GM12878 (cell line): ENCODE results near the gene TMEM259. TPM values are rescaled to one million over a fixed set of nuclear protein-coding genes. Genes with fewer than 3 reads are reported as not detected.
A peak's percentile ranks its signal among the peaks of the same experiment; 100 is the strongest.

Experiments
- HDGF ChIP-seq: fragments of 450-650 bp; IDR thresholded peaks from 2 replicates; pipeline ENCODE4 v1.6.1; 2016; ENCODE audit warnings: antibody characterized with exemption
- PAX5 ChIP-seq: IDR thresholded peaks from 2 replicates; pipeline ENCODE4 v1.6.1; 2011; ENCODE audit warnings: low read depth, low read length, borderline replicate concordance
- POLR2AphosphoS5 ChIP-seq: IDR thresholded peaks from 2 replicates; pipeline ENCODE4 v1.6.1; 2011; ENCODE audit warnings: mild to moderate bottlenecking, low read length, inconsistent platforms
- RAD21 ChIP-seq: IDR thresholded peaks from 2 replicates; pipeline ENCODE4 v1.6.1; 2011; ENCODE audit warnings: mild to moderate bottlenecking, low read depth, low read length, moderate library complexity; ENCODE audit not compliant: insufficient read depth
- RB1 ChIP-seq: fragments of 450-650 bp; formaldehyde crosslinking; IDR thresholded peaks from 2 replicates; pipeline ENCODE4 v1.6.1; 2017; ENCODE audit warnings: mild to moderate bottlenecking, borderline replicate concordance
- SIN3A ChIP-seq: IDR thresholded peaks from 2 replicates; pipeline ENCODE4 v1.6.1; 2012; ENCODE audit warnings: low read depth, low read length, improper control_type of control experiment
- SMAD5 ChIP-seq: IDR thresholded peaks from 2 replicates; pipeline ENCODE4 v1.6.1; 2016; ENCODE audit warnings: antibody characterized with exemption, low read depth
- SP1 ChIP-seq: IDR thresholded peaks from one replicate; pipeline ENCODE4 v1.6.1; 2011; ENCODE audit warnings: low read depth, low read length
- SREBF2 ChIP-seq: IDR thresholded peaks from 2 replicates; pipeline ENCODE4 v1.6.1; 2012; ENCODE audit warnings: mild to moderate bottlenecking, low read length
- TAF1 ChIP-seq: IDR thresholded peaks from 2 replicates; pipeline ENCODE4 v1.6.1; 2011; ENCODE audit warnings: mild to moderate bottlenecking, low read depth, low read length, borderline replicate concordance
- polyA plus RNA-seq, 11 experiments: library from polyadenylated mRNA; depleted of rRNA in 4 of 11; unstranded in 6 of 11; stranded (reverse) in 5 of 11; fragments of >200 nt; fragmentation: Nextera tagmentation in 4 of 11; fragmentation: Illumina TruSeq in 1 of 11; extraction: Ambion mirVana in 4 of 11; extraction: Trizol in 1 of 11; gene quantifications; 1 replicate in 1 of 11; 2 replicates in 10 of 11; pipeline versions ENCODE4 v1.2.1 to v1.2.3, GENCODE V29; 2011 to 2016; ENCODE audit warnings: inconsistent platforms in 2 of 11, missing spikeins in 2 of 11, low read depth in 1 of 11
- total RNA-seq, 4 experiments: library from RNA; depleted of rRNA in 3 of 4; stranded (reverse); fragments of >200 nt in 3 of 4; fragmentation: Illumina TruSeq in 1 of 4; extraction: Trizol in 1 of 4; gene quantifications; 2 replicates each; pipeline versions ENCODE4 v1.2.1 to v1.2.3, GENCODE V29; 2013 to 2021
- TF ChIP-seq, protein P1 (sequence below): fragments of 450-650 bp; formaldehyde crosslinking; IDR thresholded peaks from 2 replicates; pipeline ENCODE4 v1.5.0; 2022; ENCODE audit warnings: mild to moderate bottlenecking, missing genetic modification characterization
- TF ChIP-seq, protein P2 (sequence below): fragments of 450-650 bp; IDR thresholded peaks from 2 replicates; pipeline ENCODE4 v1.6.1; 2017; ENCODE audit warnings: low read depth, mild to moderate bottlenecking, moderate library complexity
- TF ChIP-seq, protein P3 (sequence below): IDR thresholded peaks from 2 replicates; pipeline ENCODE4 v1.6.1; 2012; ENCODE audit warnings: low read depth, low read length, improper control_type of control experiment
- TF ChIP-seq, protein P4 (sequence below): IDR thresholded peaks from 2 replicates; pipeline ENCODE4 v1.6.1; 2011; ENCODE audit warnings: low read depth, low read length, improper control_type of control experiment, borderline replicate concordance
- TF ChIP-seq, protein P5 (sequence below): fragments of 450-650 bp; IDR thresholded peaks from 2 replicates; pipeline ENCODE4 v1.6.1; 2018; ENCODE audit warnings: borderline replicate concordance, mild to moderate bottlenecking; ENCODE audit not compliant: partially characterized antibody
- TF ChIP-seq, protein P6 (sequence below): fragments of 450-650 bp; formaldehyde crosslinking; IDR thresholded peaks from 2 replicates; pipeline ENCODE4 v1.4.0; 2022; ENCODE audit warnings: mild to moderate bottlenecking, moderate library complexity

The TMEM259 gene
- total and polyA plus RNA-seq, 10 of the 15 experiments (the other 5 are each of a cell fraction or from before 2014, with no cell fraction given), result 0.43 to 184 (median 62.0) TPM

DNA sequence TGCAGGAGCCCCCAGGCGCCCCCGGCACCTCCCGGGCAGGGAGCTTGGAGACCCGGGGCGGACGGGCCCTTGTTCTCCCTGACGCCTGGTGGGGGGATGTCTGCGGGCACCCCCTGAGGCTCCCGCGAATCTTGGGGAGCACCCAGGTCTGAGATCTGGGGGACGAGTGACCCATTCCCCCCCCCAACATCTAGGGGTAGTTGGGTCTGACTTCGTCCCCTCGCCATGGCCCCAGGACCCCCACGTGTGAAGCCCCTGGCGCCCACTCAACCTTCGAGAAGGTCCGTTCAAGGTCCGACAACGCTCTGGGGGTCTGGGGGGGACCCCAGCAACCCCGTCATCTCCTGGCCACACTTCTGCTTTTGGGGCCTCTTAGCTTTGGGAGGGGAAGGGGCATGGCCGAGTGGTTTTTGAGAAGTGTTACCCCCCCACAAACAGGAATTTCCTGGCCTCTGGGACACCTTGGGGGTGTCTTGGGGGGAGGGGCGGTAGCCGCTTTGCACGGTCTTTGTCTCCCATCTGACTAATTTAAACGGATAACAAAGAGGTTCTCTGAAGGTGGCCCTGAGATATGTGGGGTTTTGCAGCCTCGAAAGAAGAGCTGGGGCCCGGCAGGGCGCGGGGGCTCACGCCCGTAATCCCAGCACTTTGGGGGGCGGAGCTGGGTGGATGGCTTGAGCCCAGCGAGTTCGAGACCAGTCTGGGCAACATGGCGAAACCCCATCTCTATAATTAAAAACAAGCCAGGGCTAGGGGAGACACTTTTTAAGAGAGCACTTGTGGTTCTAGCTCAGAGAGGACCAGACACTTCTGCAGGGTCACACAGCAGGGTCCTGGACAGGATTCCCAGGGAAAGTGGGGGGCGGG is 6.1 kb upstream of the TMEM259 start (continued):
- TF ChIP-seq, protein P1, sequence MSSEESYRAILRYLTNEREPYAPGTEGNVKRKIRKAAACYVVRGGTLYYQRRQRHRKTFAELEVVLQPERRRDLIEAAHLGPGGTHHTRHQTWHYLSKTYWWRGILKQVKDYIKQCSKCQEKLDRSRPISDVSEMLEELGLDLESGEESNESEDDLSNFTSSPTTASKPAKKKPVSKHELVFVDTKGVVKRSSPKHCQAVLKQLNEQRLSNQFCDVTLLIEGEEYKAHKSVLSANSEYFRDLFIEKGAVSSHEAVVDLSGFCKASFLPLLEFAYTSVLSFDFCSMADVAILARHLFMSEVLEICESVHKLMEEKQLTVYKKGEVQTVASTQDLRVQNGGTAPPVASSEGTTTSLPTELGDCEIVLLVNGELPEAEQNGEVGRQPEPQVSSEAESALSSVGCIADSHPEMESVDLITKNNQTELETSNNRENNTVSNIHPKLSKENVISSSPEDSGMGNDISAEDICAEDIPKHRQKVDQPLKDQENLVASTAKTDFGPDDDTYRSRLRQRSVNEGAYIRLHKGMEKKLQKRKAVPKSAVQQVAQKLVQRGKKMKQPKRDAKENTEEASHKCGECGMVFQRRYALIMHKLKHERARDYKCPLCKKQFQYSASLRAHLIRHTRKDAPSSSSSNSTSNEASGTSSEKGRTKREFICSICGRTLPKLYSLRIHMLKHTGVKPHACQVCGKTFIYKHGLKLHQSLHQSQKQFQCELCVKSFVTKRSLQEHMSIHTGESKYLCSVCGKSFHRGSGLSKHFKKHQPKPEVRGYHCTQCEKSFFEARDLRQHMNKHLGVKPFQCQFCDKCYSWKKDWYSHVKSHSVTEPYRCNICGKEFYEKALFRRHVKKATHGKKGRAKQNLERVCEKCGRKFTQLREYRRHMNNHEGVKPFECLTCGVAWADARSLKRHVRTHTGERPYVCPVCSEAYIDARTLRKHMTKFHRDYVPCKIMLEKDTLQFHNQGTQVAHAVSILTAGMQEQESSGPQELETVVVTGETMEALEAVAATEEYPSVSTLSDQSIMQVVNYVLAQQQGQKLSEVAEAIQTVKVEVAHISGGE, result no peak
- TF ChIP-seq, protein P2, sequence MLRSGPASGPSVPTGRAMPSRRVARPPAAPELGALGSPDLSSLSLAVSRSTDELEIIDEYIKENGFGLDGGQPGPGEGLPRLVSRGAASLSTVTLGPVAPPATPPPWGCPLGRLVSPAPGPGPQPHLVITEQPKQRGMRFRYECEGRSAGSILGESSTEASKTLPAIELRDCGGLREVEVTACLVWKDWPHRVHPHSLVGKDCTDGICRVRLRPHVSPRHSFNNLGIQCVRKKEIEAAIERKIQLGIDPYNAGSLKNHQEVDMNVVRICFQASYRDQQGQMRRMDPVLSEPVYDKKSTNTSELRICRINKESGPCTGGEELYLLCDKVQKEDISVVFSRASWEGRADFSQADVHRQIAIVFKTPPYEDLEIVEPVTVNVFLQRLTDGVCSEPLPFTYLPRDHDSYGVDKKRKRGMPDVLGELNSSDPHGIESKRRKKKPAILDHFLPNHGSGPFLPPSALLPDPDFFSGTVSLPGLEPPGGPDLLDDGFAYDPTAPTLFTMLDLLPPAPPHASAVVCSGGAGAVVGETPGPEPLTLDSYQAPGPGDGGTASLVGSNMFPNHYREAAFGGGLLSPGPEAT, result no peak
- TF ChIP-seq RAD21 (no peak), POLR2AphosphoS5 (0 out of 2 replicates have a peak, but pooled peaks have one; percentile 4), TAF1 (no peak), SMAD5 (no peak), SP1 (no peak), SREBF2 (no peak), RB1 (no peak), PAX5 (no peak), SIN3A (no peak), HDGF (no peak)
- TF ChIP-seq, protein P3, sequence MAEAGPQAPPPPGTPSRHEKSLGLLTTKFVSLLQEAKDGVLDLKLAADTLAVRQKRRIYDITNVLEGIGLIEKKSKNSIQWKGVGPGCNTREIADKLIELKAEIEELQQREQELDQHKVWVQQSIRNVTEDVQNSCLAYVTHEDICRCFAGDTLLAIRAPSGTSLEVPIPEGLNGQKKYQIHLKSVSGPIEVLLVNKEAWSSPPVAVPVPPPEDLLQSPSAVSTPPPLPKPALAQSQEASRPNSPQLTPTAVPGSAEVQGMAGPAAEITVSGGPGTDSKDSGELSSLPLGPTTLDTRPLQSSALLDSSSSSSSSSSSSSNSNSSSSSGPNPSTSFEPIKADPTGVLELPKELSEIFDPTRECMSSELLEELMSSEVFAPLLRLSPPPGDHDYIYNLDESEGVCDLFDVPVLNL, result no peak
- TF ChIP-seq, protein P4, sequence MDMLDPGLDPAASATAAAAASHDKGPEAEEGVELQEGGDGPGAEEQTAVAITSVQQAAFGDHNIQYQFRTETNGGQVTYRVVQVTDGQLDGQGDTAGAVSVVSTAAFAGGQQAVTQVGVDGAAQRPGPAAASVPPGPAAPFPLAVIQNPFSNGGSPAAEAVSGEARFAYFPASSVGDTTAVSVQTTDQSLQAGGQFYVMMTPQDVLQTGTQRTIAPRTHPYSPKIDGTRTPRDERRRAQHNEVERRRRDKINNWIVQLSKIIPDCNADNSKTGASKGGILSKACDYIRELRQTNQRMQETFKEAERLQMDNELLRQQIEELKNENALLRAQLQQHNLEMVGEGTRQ, result no peak
- TF ChIP-seq, protein P5, sequence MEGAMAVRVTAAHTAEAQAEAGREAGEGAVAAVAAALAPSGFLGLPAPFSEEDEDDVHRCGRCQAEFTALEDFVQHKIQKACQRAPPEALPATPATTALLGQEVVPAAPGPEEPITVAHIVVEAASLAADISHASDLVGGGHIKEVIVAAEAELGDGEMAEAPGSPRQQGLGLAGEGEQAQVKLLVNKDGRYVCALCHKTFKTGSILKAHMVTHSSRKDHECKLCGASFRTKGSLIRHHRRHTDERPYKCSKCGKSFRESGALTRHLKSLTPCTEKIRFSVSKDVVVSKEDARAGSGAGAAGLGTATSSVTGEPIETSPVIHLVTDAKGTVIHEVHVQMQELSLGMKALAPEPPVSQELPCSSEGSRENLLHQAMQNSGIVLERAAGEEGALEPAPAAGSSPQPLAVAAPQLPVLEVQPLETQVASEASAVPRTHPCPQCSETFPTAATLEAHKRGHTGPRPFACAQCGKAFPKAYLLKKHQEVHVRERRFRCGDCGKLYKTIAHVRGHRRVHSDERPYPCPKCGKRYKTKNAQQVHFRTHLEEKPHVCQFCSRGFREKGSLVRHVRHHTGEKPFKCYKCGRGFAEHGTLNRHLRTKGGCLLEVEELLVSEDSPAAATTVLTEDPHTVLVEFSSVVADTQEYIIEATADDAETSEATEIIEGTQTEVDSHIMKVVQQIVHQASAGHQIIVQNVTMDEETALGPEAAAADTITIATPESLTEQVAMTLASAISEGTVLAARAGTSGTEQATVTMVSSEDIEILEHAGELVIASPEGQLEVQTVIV, result no peak
- TF ChIP-seq, protein P6, sequence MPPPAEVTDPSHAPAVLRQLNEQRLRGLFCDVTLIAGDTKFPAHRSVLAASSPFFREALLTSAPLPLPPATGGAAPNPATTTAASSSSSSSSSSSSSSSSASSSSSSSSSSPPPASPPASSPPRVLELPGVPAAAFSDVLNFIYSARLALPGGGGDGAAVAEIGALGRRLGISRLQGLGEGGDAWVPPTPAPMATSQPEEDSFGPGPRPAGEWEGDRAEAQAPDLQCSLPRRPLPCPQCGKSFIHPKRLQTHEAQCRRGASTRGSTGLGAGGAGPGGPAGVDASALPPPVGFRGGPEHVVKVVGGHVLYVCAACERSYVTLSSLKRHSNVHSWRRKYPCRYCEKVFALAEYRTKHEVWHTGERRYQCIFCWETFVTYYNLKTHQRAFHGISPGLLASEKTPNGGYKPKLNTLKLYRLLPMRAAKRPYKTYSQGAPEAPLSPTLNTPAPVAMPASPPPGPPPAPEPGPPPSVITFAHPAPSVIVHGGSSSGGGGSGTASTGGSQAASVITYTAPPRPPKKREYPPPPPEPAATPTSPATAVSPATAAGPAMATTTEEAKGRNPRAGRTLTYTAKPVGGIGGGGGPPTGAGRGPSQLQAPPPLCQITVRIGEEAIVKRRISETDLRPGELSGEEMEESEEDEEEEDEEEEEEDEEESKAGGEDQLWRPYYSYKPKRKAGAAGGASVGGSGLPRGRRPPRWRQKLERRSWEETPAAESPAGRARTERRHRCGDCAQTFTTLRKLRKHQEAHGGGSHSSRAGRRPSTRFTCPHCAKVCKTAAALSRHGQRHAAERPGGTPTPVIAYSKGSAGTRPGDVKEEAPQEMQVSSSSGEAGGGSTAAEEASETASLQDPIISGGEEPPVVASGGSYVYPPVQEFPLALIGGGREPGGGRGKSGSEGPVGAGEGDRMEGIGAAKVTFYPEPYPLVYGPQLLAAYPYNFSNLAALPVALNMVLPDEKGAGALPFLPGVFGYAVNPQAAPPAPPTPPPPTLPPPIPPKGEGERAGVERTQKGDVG (CRISPR knock-in tag), result no peak
